IMR-90 (cell line): ENCODE data around the gene PPM1L. TPM values are rescaled to one million over a fixed set of nuclear protein-coding genes. Genes with fewer than 3 reads are reported as not detected.

Experiments used
- ATAC-seq: fragments of 200-7000 bp; cut with Tn5 transposase; 2 replicates; pipeline ENCODE4 v1.9.1; 2020; ENCODE audit warnings: low read depth, mild to moderate bottlenecking, moderate library complexity
- BruUV-seq: library from RNA; stranded (reverse); fragments of 400-500 nt; replicated peaks from 2 replicates; lab custom pipeline; 2021; lab: Mats Ljungman, UMichigan
- CTCF ChIA-PET: fragments of 300-600 bp; formaldehyde crosslinking; extraction: SDS; loops from one replicate; lab custom pipeline; 2021; ENCODE audit warnings: antibody characterized with exemption; lab: Yijun Ruan, JAX
- POLR2A ChIA-PET: fragments of 300-600 bp; sonication (Branson Sonifier 250); formaldehyde crosslinking; loops from one replicate; lab custom pipeline; 2022; ENCODE audit warnings: antibody characterized with exemption; ENCODE audit not compliant: unreplicated experiment; lab: Charles Lee
- DNase-seq: peaks from one replicate; pipeline ENCODE4 v3.0.0; 2013
- H2AFZ ChIP-seq: replicated peaks from 2 replicates; pipeline ENCODE3; 2013; ENCODE audit warnings: low read length, mild to moderate bottlenecking; ENCODE audit not compliant: poor library complexity
- H2AK5ac ChIP-seq: 2 replicates; pipeline ENCODE4 v1.6.1; 2013; ENCODE audit warnings: low read depth, low read length, inconsistent platforms
- H2AK9ac ChIP-seq: replicated peaks from 2 replicates; pipeline ENCODE3; 2013; ENCODE audit warnings: mild to moderate bottlenecking, low read depth, low read length, moderate library complexity; ENCODE audit not compliant: poor library complexity
- H2BK120ac ChIP-seq: 2 replicates; pipeline ENCODE4 v1.6.1; 2013; ENCODE audit warnings: low read depth, low read length, inconsistent platforms
- H2BK15ac ChIP-seq: 3 replicates; pipeline ENCODE4 v1.6.1; 2013; ENCODE audit warnings: low read depth, low read length, inconsistent platforms
- H2BK20ac ChIP-seq: 2 replicates; pipeline ENCODE4 v1.6.1; 2013; ENCODE audit warnings: low read depth, mild to moderate bottlenecking, inconsistent platforms, low read length, moderate library complexity
- H2BK5ac ChIP-seq: 2 replicates; pipeline ENCODE4 v1.6.1; 2013; ENCODE audit warnings: mild to moderate bottlenecking, low read depth, low read length, inconsistent platforms; ENCODE audit not compliant: poor library complexity, severe bottlenecking
- H3K14ac ChIP-seq: replicated peaks from 2 replicates; pipeline ENCODE4 v1.6.1; 2013; ENCODE audit warnings: low read depth, low read length, inconsistent platforms
- H3K18ac ChIP-seq: 2 replicates; pipeline ENCODE4 v1.6.1; 2013; ENCODE audit warnings: low read depth, low read length, control low read depth
- H3K23ac ChIP-seq: 2 replicates; pipeline ENCODE4 v1.6.1; 2013; ENCODE audit warnings: low read depth, low read length, inconsistent platforms
- H3K27ac ChIP-seq: 2 replicates; pipeline ENCODE4 v1.5.1; 2013; ENCODE audit warnings: mild to moderate bottlenecking, control low read depth, low read length; ENCODE audit not compliant: insufficient read depth
- H3K27me3 ChIP-seq: 2 replicates; pipeline ENCODE4 v1.6.1; 2013; ENCODE audit warnings: low read length; ENCODE audit not compliant: control insufficient read depth, insufficient read depth
- H3K36me3 ChIP-seq: 2 replicates; pipeline ENCODE4 v1.6.1; 2013; ENCODE audit warnings: low read length, mixed read lengths; ENCODE audit not compliant: control insufficient read depth, insufficient read depth
- H3K4ac ChIP-seq: 2 replicates; pipeline ENCODE4 v1.6.1; 2013; ENCODE audit warnings: low read depth, low read length, inconsistent platforms
- H3K4me1 ChIP-seq: 2 replicates; pipeline ENCODE4 v1.6.1; 2013; ENCODE audit warnings: low read length, mixed read lengths; ENCODE audit not compliant: control insufficient read depth, insufficient read depth
- H3K4me2 ChIP-seq: 2 replicates; pipeline ENCODE4 v1.6.1; 2013; ENCODE audit warnings: low read depth, mild to moderate bottlenecking, control low read depth, low read length, moderate library complexity
- H3K4me3 ChIP-seq: 2 replicates; pipeline ENCODE4 v1.5.1; 2013; ENCODE audit warnings: low read depth, mild to moderate bottlenecking, control low read depth, low read length, moderate library complexity; ENCODE audit not compliant: insufficient read depth
- H3K56ac ChIP-seq: 2 replicates; pipeline ENCODE4 v1.6.1; 2013; ENCODE audit warnings: low read length, inconsistent platforms; ENCODE audit not compliant: insufficient read depth; ENCODE audit errors: extremely low read depth
- H3K79me1 ChIP-seq, 2 experiments: 2 replicates each; pipeline ENCODE4 v1.6.1; 2013; ENCODE audit warnings: low read length in 2 of 2, inconsistent platforms in 1 of 2, low read depth in 1 of 2
- H3K9ac ChIP-seq: 2 replicates; pipeline ENCODE4 v1.6.1; 2013; ENCODE audit warnings: low read depth, low read length, control low read depth
- H3K9me1 ChIP-seq: 2 replicates; pipeline ENCODE4 v1.6.1; 2013; ENCODE audit warnings: low read length, inconsistent platforms; ENCODE audit not compliant: insufficient read depth
- H3K9me3 ChIP-seq: 2 replicates; pipeline ENCODE4 v1.6.1; 2013; ENCODE audit warnings: low read length; ENCODE audit not compliant: control insufficient read depth, insufficient read depth
- H4K20me1 ChIP-seq: 2 replicates; pipeline ENCODE4 v1.6.1; 2013; ENCODE audit warnings: low read length, inconsistent platforms; ENCODE audit not compliant: insufficient read depth
- H4K5ac ChIP-seq: 2 replicates; pipeline ENCODE4 v1.6.1; 2013; ENCODE audit warnings: mild to moderate bottlenecking, low read depth, low read length, control low read depth
- H4K8ac ChIP-seq, 2 experiments: 2 replicates each; pipeline ENCODE4 v1.6.1; 2013; ENCODE audit warnings: low read depth in 2 of 2, low read length in 2 of 2, control low read depth in 1 of 2, inconsistent platforms in 1 of 2
- H4K91ac ChIP-seq: 2 replicates; pipeline ENCODE4 v1.6.1; 2013; ENCODE audit warnings: low read depth, low read length, inconsistent platforms; ENCODE audit not compliant: insufficient read depth
- BHLHE40 ChIP-seq: fragments of 150-350 bp; IDR thresholded peaks from 2 replicates; pipeline ENCODE4 v1.6.1; 2016; ENCODE audit warnings: mild to moderate bottlenecking, low read depth, low read length
- CEBPB ChIP-seq: IDR thresholded peaks from 2 replicates; pipeline ENCODE4 v1.6.1; 2012; ENCODE audit warnings: low read depth, low read length, improper control_type of control experiment
- CHD1 ChIP-seq: IDR thresholded peaks from 2 replicates; pipeline ENCODE4 v1.6.1; 2012; ENCODE audit warnings: low read depth, low read length, improper control_type of control experiment
- ELK1 ChIP-seq: fragments of 150-350 bp; IDR thresholded peaks from 2 replicates; pipeline ENCODE4 v1.6.1; 2016; ENCODE audit warnings: low read depth, mild to moderate bottlenecking, low read length, moderate library complexity, borderline replicate concordance
- FOS ChIP-seq: fragments of 150-350 bp; IDR thresholded peaks from 2 replicates; pipeline ENCODE4 v1.6.1; 2016; ENCODE audit warnings: low read depth, low read length
- MAFK ChIP-seq: IDR thresholded peaks from 2 replicates; pipeline ENCODE4 v1.6.1; 2012; ENCODE audit warnings: low read depth, low read length, improper control_type of control experiment
- MAZ ChIP-seq: IDR thresholded peaks from 2 replicates; pipeline ENCODE4 v1.6.1; 2012; ENCODE audit warnings: low read depth, mild to moderate bottlenecking, low read length, improper control_type of control experiment, moderate library complexity, borderline replicate concordance
- MXI1 ChIP-seq: IDR thresholded peaks from 2 replicates; pipeline ENCODE4 v1.6.1; 2012; ENCODE audit warnings: low read depth, mild to moderate bottlenecking, low read length, moderate library complexity, borderline replicate concordance
- NFE2L2 ChIP-seq: fragments of 150-350 bp; IDR thresholded peaks from 2 replicates; pipeline ENCODE4 v1.6.1; 2016; ENCODE audit warnings: low read depth, mild to moderate bottlenecking, low read length
- POLR2A ChIP-seq: IDR thresholded peaks from 2 replicates; pipeline ENCODE4 v1.6.1; 2012; ENCODE audit warnings: mild to moderate bottlenecking, low read depth, low read length
- RAD21 ChIP-seq: IDR thresholded peaks from 2 replicates; pipeline ENCODE4 v1.6.1; 2012; ENCODE audit warnings: low read length, improper control_type of control experiment
- RCOR1 ChIP-seq: IDR thresholded peaks from 2 replicates; pipeline ENCODE4 v1.6.1; 2012; ENCODE audit warnings: mild to moderate bottlenecking, low read length, improper control_type of control experiment; ENCODE audit not compliant: insufficient replicate concordance
- RFX5 ChIP-seq: IDR thresholded peaks from 2 replicates; pipeline ENCODE4 v1.8.0; 2012; ENCODE audit warnings: low read depth, mild to moderate bottlenecking, low read length, moderate library complexity
- SMC3 ChIP-seq: fragments of 150-350 bp; IDR thresholded peaks from 2 replicates; pipeline ENCODE4 v1.6.1; 2016; ENCODE audit warnings: low read depth, mild to moderate bottlenecking, antibody characterized with exemption, low read length, moderate library complexity
- WGBS, 2 experiments: methylation state at CpG; one replicate each; pipeline versions ENCODE4 v1.1.5 to v1.1.7; 2013; ENCODE audit warnings: missing lambda C conversion rate in 2 of 2; ENCODE audit not compliant: insufficient read length in 1 of 2; ENCODE audit errors: extremely low coverage in 2 of 2; 5-methylcytosine and 5-hydroxymethylcytosine counted together
- dilution Hi-C: fragments of 300-500 bp; cut with HindIII; formaldehyde crosslinking; loops from one replicate; pipeline ENCODE4 v1.14.3; 2018; ENCODE audit warnings: low sequenced_read_pairs; ENCODE audit not compliant: unreplicated experiment
- in situ Hi-C: fragments of 300-500 bp; cut with MboI; formaldehyde crosslinking; loops from 3 replicates; pipeline ENCODE4 v1.14.3; 2019; ENCODE audit warnings: low sequenced_read_pairs, inconsistent platforms, mixed read lengths
- intact Hi-C: fragments of 100-400 bp; cut with micrococcal nuclease; formaldehyde crosslinking; loops from 2 replicates; pipeline ENCODE4 v1.10.0; 2022
- polyA plus RNA-seq, 3 experiments: library from polyadenylated mRNA; depleted of rRNA; stranded (reverse); fragments of >200 nt; gene quantifications; 2 replicates each; pipeline ENCODE4 v1.2.3, GENCODE V29; 2012; ENCODE audit warnings: low replicate concordance in 1 of 3
- total RNA-seq: library from RNA; depleted of rRNA; stranded (reverse); fragments of >200 nt; gene quantifications from 2 replicates; pipeline ENCODE4 v1.2.3, GENCODE V29; 2012
- TF ChIP-seq, protein P1 (sequence below): fragments of 150-350 bp; IDR thresholded peaks from 2 replicates; pipeline ENCODE4 v1.6.1; 2017; ENCODE audit warnings: mild to moderate bottlenecking, antibody characterized with exemption, low read length, low read depth
- TF ChIP-seq, protein P2 (sequence below): conservative IDR thresholded peaks from 2 replicates; pipeline ENCODE4 v1.5.1; 2012; ENCODE audit warnings: mild to moderate bottlenecking, low read depth, low read length, improper control_type of control experiment

PPM1L gene
- total and polyA plus RNA-seq, 2 of the 4 experiments (the other 2 are of a cell fraction): 0.14 to 0.18 TPM

GRCh38 chr3:160885791-160886286 is 129.8 kb downstream of the PPM1L start:
- no TSS peak for BruUV-seq
- H2BK120ac ChIP-seq: no peak overlapping the region

More at GRCh38 chr3:160885791-160886286, 129.8 kb downstream of the PPM1L start:
- Histone ChIP-seq H2BK5ac (no peak overlapping the region), H3K4ac (no peak overlapping the region), H3K4me3 (no peak overlapping the region), H4K91ac (no peak overlapping the region), H4K20me1 (no peaks in the 10 kb centered on the region), H3K14ac (no peak overlapping the region), H4K5ac (no peak overlapping the region), H3K18ac (no peak overlapping the region), H3K9me3 (no peaks in the 10 kb centered on the region), H2BK20ac (no peak overlapping the region), H3K79me1 (no peaks in the 10 kb centered on the region), H3K9ac (no peak overlapping the region), H2BK15ac (no peak overlapping the region), H3K36me3 (no peaks in the 10 kb centered on the region), H3K56ac (no peak overlapping the region), H2AFZ (peak overlapping the region; percentile 56), H2AK5ac (no peak overlapping the region), H3K4me2 (no peak overlapping the region), H3K9me1 (no peaks in the 10 kb centered on the region), H3K27me3 (no peaks in the 10 kb centered on the region), H2AK9ac (no peak overlapping the region), H3K23ac (no peak overlapping the region), H3K4me1 (no peaks in the 10 kb centered on the region; the same call in 1 of the 2 replicates), H4K8ac (no peak overlapping the region), H3K27ac (no peak overlapping the region)
- ATAC-seq (peak; percentile 63), DNase-seq (peak; percentile 27)
- TF ChIP-seq NFE2L2 (no peak), MXI1 (no peak), RAD21 (no peak), ELK1 (no peak), SMC3 (no peak), RFX5 (no peak), RCOR1 (no peak), MAZ (no peak), CHD1 (no peak), POLR2A (no peak), BHLHE40 (no peak), CEBPB (no peak), FOS (no peak), MAFK (no peak)
- TF ChIP-seq, protein P1, sequence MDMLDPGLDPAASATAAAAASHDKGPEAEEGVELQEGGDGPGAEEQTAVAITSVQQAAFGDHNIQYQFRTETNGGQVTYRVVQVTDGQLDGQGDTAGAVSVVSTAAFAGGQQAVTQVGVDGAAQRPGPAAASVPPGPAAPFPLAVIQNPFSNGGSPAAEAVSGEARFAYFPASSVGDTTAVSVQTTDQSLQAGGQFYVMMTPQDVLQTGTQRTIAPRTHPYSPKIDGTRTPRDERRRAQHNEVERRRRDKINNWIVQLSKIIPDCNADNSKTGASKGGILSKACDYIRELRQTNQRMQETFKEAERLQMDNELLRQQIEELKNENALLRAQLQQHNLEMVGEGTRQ: no peak
- TF ChIP-seq, protein P2, sequence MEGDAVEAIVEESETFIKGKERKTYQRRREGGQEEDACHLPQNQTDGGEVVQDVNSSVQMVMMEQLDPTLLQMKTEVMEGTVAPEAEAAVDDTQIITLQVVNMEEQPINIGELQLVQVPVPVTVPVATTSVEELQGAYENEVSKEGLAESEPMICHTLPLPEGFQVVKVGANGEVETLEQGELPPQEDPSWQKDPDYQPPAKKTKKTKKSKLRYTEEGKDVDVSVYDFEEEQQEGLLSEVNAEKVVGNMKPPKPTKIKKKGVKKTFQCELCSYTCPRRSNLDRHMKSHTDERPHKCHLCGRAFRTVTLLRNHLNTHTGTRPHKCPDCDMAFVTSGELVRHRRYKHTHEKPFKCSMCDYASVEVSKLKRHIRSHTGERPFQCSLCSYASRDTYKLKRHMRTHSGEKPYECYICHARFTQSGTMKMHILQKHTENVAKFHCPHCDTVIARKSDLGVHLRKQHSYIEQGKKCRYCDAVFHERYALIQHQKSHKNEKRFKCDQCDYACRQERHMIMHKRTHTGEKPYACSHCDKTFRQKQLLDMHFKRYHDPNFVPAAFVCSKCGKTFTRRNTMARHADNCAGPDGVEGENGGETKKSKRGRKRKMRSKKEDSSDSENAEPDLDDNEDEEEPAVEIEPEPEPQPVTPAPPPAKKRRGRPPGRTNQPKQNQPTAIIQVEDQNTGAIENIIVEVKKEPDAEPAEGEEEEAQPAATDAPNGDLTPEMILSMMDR: no peak
- dilution Hi-C loops (no loop called here), in situ Hi-C loops (no loop called here), intact Hi-C loops (no loop called here)
- WGBS, 2 experiments: no CpG with 5 or more reads among the region's 5 CpGs
- CTCF ChIA-PET: no interaction called here
- POLR2A ChIA-PET: no interaction called here
